Left renal cortex interstitium (tissue), 4 donors: ENCODE data around the gene OR2T29. TPM values are rescaled to one million over a fixed set of nuclear protein-coding genes. Genes with fewer than 3 reads are reported as not detected.
"Not testable (repeated sequence)": the region's sequence is repeated elsewhere in the genome, so short reads cannot be mapped to it uniquely, and the experiment has no call there.

Source experiments
- DNase-seq, 4 donors: peaks; one replicate each; pipeline ENCODE4 v3.0.0-alpha.2; 2013; ENCODE audit warnings: low read depth in 4 of 4, low spot score in 2 of 4, missing footprints in 1 of 4
- polyA plus RNA-seq, 4 donors: library from polyadenylated mRNA; unstranded; fragments of 120-200 nt; gene quantifications; one replicate each; pipeline ENCODE4 v1.2.1, GENCODE V29; 2013; ENCODE audit not compliant: insufficient read length in 4 of 4

OR2T29 gene
- polyA plus RNA-seq, 4 donors = 0.06 TPM; not detected in 3

DNA sequence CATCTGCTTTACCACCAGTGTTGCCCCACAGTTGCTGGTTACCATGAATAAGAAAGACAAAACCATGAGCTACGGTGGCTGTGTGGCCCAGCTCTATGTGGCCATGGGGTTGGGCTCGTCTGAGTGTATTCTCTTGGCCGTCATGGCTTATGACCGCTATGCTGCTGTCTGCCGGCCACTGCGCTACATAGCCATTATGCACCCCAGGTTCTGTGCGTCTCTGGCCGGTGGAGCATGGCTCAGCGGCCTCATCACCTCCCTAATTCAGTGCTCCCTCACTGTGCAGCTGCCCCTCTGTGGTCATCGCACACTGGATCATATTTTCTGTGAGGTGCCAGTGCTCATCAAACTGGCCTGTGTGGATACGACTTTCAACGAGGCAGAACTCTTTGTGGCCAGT lies 40.7 kb downstream of the OR2T29 start:
- DNase-seq = no peak

DNA sequence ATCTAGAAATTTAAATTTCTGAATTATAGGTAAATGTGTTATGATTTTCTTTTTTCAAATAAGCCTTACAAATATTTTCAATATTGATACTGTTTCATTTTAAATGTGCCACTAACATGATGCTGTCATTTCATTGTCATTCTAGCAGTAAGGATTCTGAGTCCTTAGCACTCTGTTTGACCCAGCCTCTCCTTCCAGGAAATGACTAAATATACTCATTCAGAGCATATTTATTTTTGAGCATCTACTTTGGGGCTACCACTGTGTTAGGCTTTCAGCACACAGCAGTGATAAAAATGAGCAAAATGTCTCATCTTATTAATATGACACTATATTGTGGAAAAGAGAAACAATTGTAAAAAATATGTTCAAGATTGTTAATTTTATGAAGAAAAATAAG lies 52.4 kb downstream of the OR2T29 start:
- not testable (repeated sequence) for DNase-seq

DNA sequence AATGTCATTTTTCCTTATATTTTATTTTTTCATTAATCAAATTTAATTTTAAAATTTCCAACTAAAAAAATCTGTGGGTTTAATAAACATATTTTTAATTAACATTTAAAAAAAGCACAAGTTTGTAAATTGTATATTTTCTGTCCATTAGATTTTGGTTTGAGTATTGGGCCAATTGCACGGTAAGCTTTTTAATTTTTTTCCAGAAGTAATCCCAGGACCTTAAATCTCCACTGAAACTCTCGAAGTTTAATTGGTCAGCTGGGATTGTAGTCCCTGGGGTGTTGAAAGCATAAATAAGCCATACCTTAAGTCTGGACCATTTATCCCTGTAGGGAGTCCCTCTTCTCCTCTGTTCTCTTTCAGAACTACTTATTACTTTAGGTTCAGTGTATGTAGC lies 54.8 kb downstream of the OR2T29 start, which contains the start of gene OR2G6:
TSS of gene OR2G6 (plus strand) at position 301 of the 400 bp plus-strand sequence. CDS start 13,574 bp downstream, outside the sequence.
- not testable (repeated sequence) for DNase-seq

Other genes starting within 250 kb of the OR2T29 start
- not detected for gene OR2M7, start 238.2 kb downstream of the OR2T29 start, polyA plus RNA-seq
- not detected for gene OR14C36, start 214.0 kb downstream of the OR2T29 start, polyA plus RNA-seq
- not detected for gene OR2T4, start 201.1 kb downstream of the OR2T29 start, polyA plus RNA-seq
- under 1 TPM in 2 of 4 donors, not detected in 2; 0.08 to 0.21 TPM for gene OR2T6, start 187.0 kb downstream of the OR2T29 start, polyA plus RNA-seq
- gene OR2T1, start 159.7 kb downstream of the OR2T29 start, polyA plus RNA-seq = not detected
- gene OR2T2, start 117.1 kb downstream of the OR2T29 start, polyA plus RNA-seq = not detected
- not detected for gene OR2T3, start 89.4 kb downstream of the OR2T29 start, polyA plus RNA-seq
- gene OR2T5, start 74.2 kb downstream of the OR2T29 start, polyA plus RNA-seq = not detected
- under 1 TPM in 2 of 4 donors, not detected in 2; 0.04 to 0.08 TPM for gene OR2G6, start 54.7 kb downstream of the OR2T29 start, polyA plus RNA-seq
- not detected for gene OR2T34, start 12.0 kb upstream of the OR2T29 start, polyA plus RNA-seq
- gene OR2T10, start 34.9 kb upstream of the OR2T29 start, polyA plus RNA-seq = under 1 TPM; 0.08 to 0.28 (median 0.11) TPM
- under 1 TPM in 1 of 4 donors, not detected in 3; 0.03 TPM for gene OR2T11, start 72.3 kb upstream of the OR2T29 start, polyA plus RNA-seq
- gene OR2T35, start 82.5 kb upstream of the OR2T29 start, polyA plus RNA-seq = not detected
- not detected for gene OR2T27, start 92.8 kb upstream of the OR2T29 start, polyA plus RNA-seq
- gene OR14I1, start 140.0 kb upstream of the OR2T29 start, polyA plus RNA-seq = under 1 TPM in 1 of 4 donors, not detected in 3; 0.19 TPM
- under 1 TPM in 1 of 4 donors, not detected in 3; 0.09 TPM for gene LYPD8, start 193.0 kb upstream of the OR2T29 start, polyA plus RNA-seq